ENCODE results near the gene FOXJ2. TPM values are rescaled to one million over a fixed set of nuclear protein-coding genes. Genes with fewer than 3 reads are reported as not detected.

The FOXJ2 gene
- total and polyA plus RNA-seq, 2 donors (not counting 1 experiment from before 2014, with no cell fraction given): 8.3 TPM

GRCh38 chr12:8057306-8057705 is 24.8 kb downstream of the FOXJ2 start:
- Histone ChIP-seq H3K4me3 (replicated peaks in 1 of 4; ENCODE audit: control extremely low read depth in 1 of 4, insufficient read depth in 1 of 4, low read depth in 3 of 4, low read length in 4 of 4) (no peak overlapping the region), H3K4me2 (ENCODE audit: extremely low read depth, insufficient read depth, low read length) (no peak overlapping the region), H2AFZ (ENCODE audit: low read length) (no peak overlapping the region), H3K4me1 (ENCODE audit: control insufficient read depth, extremely low read depth, insufficient read depth, low read length) (no peaks in the 10 kb centered on the region), H3K27me3 (ENCODE audit: control insufficient read depth, insufficient read depth, low read length) (no peaks in the 10 kb centered on the region), H4K20me1 (ENCODE audit: control insufficient read depth, extremely low read depth, insufficient read depth, low read length) (no peaks in the 10 kb centered on the region), H3K79me2 (ENCODE audit: control insufficient read depth, insufficient read depth, low read length) (no peaks in the 10 kb centered on the region), H3K36me3 (ENCODE audit: control insufficient read depth, insufficient read depth, low read length) (peaks cover 2% of the 10 kb centered on the region), H3K9ac (ENCODE audit: insufficient read depth, low read length) (no peak overlapping the region), H3K27ac (ENCODE audit: insufficient read depth, low read length) (no peak overlapping the region), H3K9me3 (ENCODE audit: control insufficient read depth, insufficient read depth, low read depth, low read length) (no peaks in the 10 kb centered on the region)
- no peak for DNase-seq (ENCODE audit: low read depth in 2 of 2)
- TF ChIP-seq, protein P1, sequence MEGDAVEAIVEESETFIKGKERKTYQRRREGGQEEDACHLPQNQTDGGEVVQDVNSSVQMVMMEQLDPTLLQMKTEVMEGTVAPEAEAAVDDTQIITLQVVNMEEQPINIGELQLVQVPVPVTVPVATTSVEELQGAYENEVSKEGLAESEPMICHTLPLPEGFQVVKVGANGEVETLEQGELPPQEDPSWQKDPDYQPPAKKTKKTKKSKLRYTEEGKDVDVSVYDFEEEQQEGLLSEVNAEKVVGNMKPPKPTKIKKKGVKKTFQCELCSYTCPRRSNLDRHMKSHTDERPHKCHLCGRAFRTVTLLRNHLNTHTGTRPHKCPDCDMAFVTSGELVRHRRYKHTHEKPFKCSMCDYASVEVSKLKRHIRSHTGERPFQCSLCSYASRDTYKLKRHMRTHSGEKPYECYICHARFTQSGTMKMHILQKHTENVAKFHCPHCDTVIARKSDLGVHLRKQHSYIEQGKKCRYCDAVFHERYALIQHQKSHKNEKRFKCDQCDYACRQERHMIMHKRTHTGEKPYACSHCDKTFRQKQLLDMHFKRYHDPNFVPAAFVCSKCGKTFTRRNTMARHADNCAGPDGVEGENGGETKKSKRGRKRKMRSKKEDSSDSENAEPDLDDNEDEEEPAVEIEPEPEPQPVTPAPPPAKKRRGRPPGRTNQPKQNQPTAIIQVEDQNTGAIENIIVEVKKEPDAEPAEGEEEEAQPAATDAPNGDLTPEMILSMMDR (conservative IDR thresholded peaks at IDR 0.05 in 1 of 2, IDR thresholded peaks at IDR 0.05 in 1 of 2; ENCODE audit: low read depth in 1 of 2, low read length in 2 of 2): no peak
- TF ChIP-seq EZH2 (IDR thresholded peaks at IDR 0.05; ENCODE audit: low read length, missing control alignments): no peak

DNA sequence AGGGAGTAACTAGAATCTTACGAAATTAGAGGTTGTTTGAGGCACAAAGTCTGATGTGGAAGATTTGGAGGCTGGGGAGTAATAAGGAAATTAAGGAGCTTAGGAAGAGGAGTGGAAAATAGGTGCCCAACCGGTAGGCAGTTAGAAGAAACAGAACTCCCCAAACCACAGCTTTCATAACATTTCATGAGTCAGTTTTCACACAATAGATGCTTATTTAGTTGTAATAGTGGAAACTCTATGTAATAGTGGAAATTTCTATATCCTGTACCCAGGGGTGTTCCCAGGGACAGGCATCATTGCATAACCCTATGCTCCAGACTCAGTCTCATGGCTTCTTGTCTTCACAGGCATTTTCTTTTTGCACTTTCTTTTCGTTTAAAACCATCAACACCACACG is 25.3 kb downstream of the FOXJ2 start:
- DNase-seq (ENCODE audit: low read depth in 2 of 2): peak in 1 of 2 donors; percentile 80
- no peak for TF ChIP-seq EZH2 (IDR thresholded peaks at IDR 0.05; ENCODE audit: low read length, missing control alignments)
- TF ChIP-seq, protein P1 (conservative IDR thresholded peaks at IDR 0.05 in 1 of 2, IDR thresholded peaks at IDR 0.05 in 1 of 2; ENCODE audit: low read depth in 1 of 2, low read length in 2 of 2): no peak
- no peak overlapping the region for H3K9ac ChIP-seq (ENCODE audit: insufficient read depth, low read length)

GRCh38 chr12:8058506-8058905 is 26.0 kb downstream of the FOXJ2 start:
- H3K79me2 ChIP-seq (ENCODE audit: control insufficient read depth, insufficient read depth, low read length): no peaks in the 10 kb centered on the region
- H3K4me1 ChIP-seq (ENCODE audit: control insufficient read depth, extremely low read depth, insufficient read depth, low read length): no peaks in the 10 kb centered on the region
- no peak overlapping the region for H3K27ac ChIP-seq (ENCODE audit: insufficient read depth, low read length)
- no peaks in the 10 kb centered on the region for H3K9me3 ChIP-seq (ENCODE audit: control insufficient read depth, insufficient read depth, low read depth, low read length)
- H3K36me3 ChIP-seq (ENCODE audit: control insufficient read depth, insufficient read depth, low read length): peaks cover 2% of the 10 kb centered on the region
- no peak for TF ChIP-seq EZH2 (IDR thresholded peaks at IDR 0.05; ENCODE audit: low read length, missing control alignments)
- TF ChIP-seq, protein P1 (conservative IDR thresholded peaks at IDR 0.05 in 1 of 2, IDR thresholded peaks at IDR 0.05 in 1 of 2; ENCODE audit: low read depth in 1 of 2, low read length in 2 of 2): no peak
- H3K4me3 ChIP-seq (replicated peaks in 1 of 4; ENCODE audit: control extremely low read depth in 1 of 4, insufficient read depth in 1 of 4, low read depth in 3 of 4, low read length in 4 of 4): peak overlapping the region in 1 of 4 experiments; percentile 24
- no peak overlapping the region for H2AFZ ChIP-seq (ENCODE audit: low read length)
- H4K20me1 ChIP-seq (ENCODE audit: control insufficient read depth, extremely low read depth, insufficient read depth, low read length): no peaks in the 10 kb centered on the region
- H3K4me2 ChIP-seq (ENCODE audit: extremely low read depth, insufficient read depth, low read length): peak overlapping the region; percentile 38
- H3K27me3 ChIP-seq (ENCODE audit: control insufficient read depth, insufficient read depth, low read length): no peaks in the 10 kb centered on the region
- H3K9ac ChIP-seq (ENCODE audit: insufficient read depth, low read length): no peak overlapping the region
- peak in 1 of 2 donors; percentile 22 for DNase-seq (ENCODE audit: low read depth in 2 of 2)

More for the DNA sequence above, 25.3 kb downstream of the FOXJ2 start:
- H3K27me3 ChIP-seq (ENCODE audit: control insufficient read depth, insufficient read depth, low read length): no peaks in the 10 kb centered on the region
- H3K4me1 ChIP-seq (ENCODE audit: control insufficient read depth, extremely low read depth, insufficient read depth, low read length): no peaks in the 10 kb centered on the region
- peak overlapping the region in 1 of 4 experiments; percentile 24 for H3K4me3 ChIP-seq (replicated peaks in 1 of 4; ENCODE audit: control extremely low read depth in 1 of 4, insufficient read depth in 1 of 4, low read depth in 3 of 4, low read length in 4 of 4)
- H2AFZ ChIP-seq (ENCODE audit: low read length): no peak overlapping the region
- H3K79me2 ChIP-seq (ENCODE audit: control insufficient read depth, insufficient read depth, low read length): no peaks in the 10 kb centered on the region
- H3K9me3 ChIP-seq (ENCODE audit: control insufficient read depth, insufficient read depth, low read depth, low read length): no peaks in the 10 kb centered on the region
- no peaks in the 10 kb centered on the region for H4K20me1 ChIP-seq (ENCODE audit: control insufficient read depth, extremely low read depth, insufficient read depth, low read length)
- peak overlapping the region; percentile 38 for H3K4me2 ChIP-seq (ENCODE audit: extremely low read depth, insufficient read depth, low read length)
- no peak overlapping the region for H3K27ac ChIP-seq (ENCODE audit: insufficient read depth, low read length)
- peaks cover 2% of the 10 kb centered on the region for H3K36me3 ChIP-seq (ENCODE audit: control insufficient read depth, insufficient read depth, low read length)

Data from fibroblast of lung (primary cell).